GM12878 (cell line): ENCODE data around the gene KLF17. TPM values are rescaled to one million over a fixed set of nuclear protein-coding genes. Genes with fewer than 3 reads are reported as not detected.

Experiments used
- ATAC-seq: fragments of 200-7000 bp; cut with Tn5 transposase; 3 replicates; pipeline ENCODE4 v1.9.1; 2020; ENCODE audit warnings: mild to moderate bottlenecking, moderate library complexity
- BruUV-seq: library from RNA; stranded (reverse); fragments of 400-500 nt; replicated peaks from 2 replicates; lab custom pipeline; 2021; lab: Mats Ljungman, UMichigan
- CTCF ChIA-PET: fragments of 300-600 bp; sonication (Branson Sonifier 250); formaldehyde crosslinking; extraction: SDS; loops from one replicate; lab custom pipeline; 2021; ENCODE audit warnings: inconsistent platforms; lab: Yijun Ruan, JAX
- POLR2A ChIA-PET: fragments of 350-600 bp; formaldehyde crosslinking; extraction: SDS; loops from one replicate; lab custom pipeline; 2021; ENCODE audit warnings: inconsistent platforms; lab: Charles Lee
- RAD21 ChIA-PET: fragments of 300-600 bp; sonication (Branson Sonifier 250); formaldehyde crosslinking; loops from one replicate; lab custom pipeline; 2023; ENCODE audit warnings: antibody characterized with exemption; ENCODE audit not compliant: unreplicated experiment; lab: Charles Lee
- SMC1A ChIA-PET: fragments of 300-600 bp; sonication (Branson Sonifier 250); formaldehyde crosslinking; loops from one replicate; lab custom pipeline; 2023; ENCODE audit not compliant: unreplicated experiment, uncharacterized antibody; lab: Charles Lee
- DNase-seq: peaks from one replicate; pipeline ENCODE4 v3.0.0-alpha.2; 2011; ENCODE audit warnings: low read depth, low spot score
- FAIRE-seq: peaks from 3 replicates; lab custom pipeline; 2011; peaks lifted over from hg19 to GRCh38; lab: Jason Lieb, UNC
- H2AFZ ChIP-seq: 2 replicates; pipeline ENCODE4 v1.6.0; 2011; ENCODE audit warnings: low read depth, low read length, control low read depth; ENCODE audit not compliant: control insufficient read depth
- H3K27ac ChIP-seq: 2 replicates; pipeline ENCODE4 v1.5.1; 2011; ENCODE audit warnings: control low read depth; ENCODE audit not compliant: control insufficient read depth, insufficient read depth
- H3K27me3 ChIP-seq, 2 experiments: replicated peaks in 1 of 2; 2 replicates each; pipeline versions ENCODE4 v1.6.0 to v1.6.1; 2011; ENCODE audit warnings: low read length in 1 of 2; ENCODE audit not compliant: control insufficient read depth in 2 of 2, insufficient read depth in 2 of 2
- H3K36me3 ChIP-seq, 2 experiments: 2 replicates each; pipeline ENCODE4 v1.5.1; 2011; ENCODE audit warnings: low read length in 1 of 2; ENCODE audit not compliant: control insufficient read depth in 2 of 2, insufficient read depth in 2 of 2
- H3K4me1 ChIP-seq: 2 replicates; pipeline ENCODE4 v1.6.1; 2011; ENCODE audit warnings: mild to moderate bottlenecking, low read length, moderate library complexity, mixed read lengths; ENCODE audit not compliant: control insufficient read depth, insufficient read depth
- H3K4me2 ChIP-seq: 2 replicates; pipeline ENCODE4 v1.6.0; 2011; ENCODE audit warnings: control low read depth; ENCODE audit not compliant: control insufficient read depth, insufficient read depth
- H3K4me3 ChIP-seq: fragments of 200-600 bp; sonication (generic); 2 replicates; pipeline ENCODE4 v1.5.1; 2016
- H3K79me2 ChIP-seq: 2 replicates; pipeline ENCODE4 v1.6.0; 2011; ENCODE audit warnings: low read length; ENCODE audit not compliant: control insufficient read depth, insufficient read depth
- H3K9ac ChIP-seq: 2 replicates; pipeline ENCODE4 v1.8.0; 2011; ENCODE audit warnings: low read length, control low read depth, mixed read lengths; ENCODE audit not compliant: control insufficient read depth, insufficient read depth
- H3K9me3 ChIP-seq: replicated peaks from 3 replicates; pipeline ENCODE4 v1.5.1; 2011; ENCODE audit warnings: mild to moderate bottlenecking, low read length; ENCODE audit not compliant: control insufficient read depth, insufficient read depth
- H4K20me1 ChIP-seq: 2 replicates; pipeline ENCODE4 v1.6.0; 2011; ENCODE audit not compliant: control insufficient read depth, insufficient read depth
- HDAC6 ChIP-seq: fragments of 200-600 bp; sonication (generic); IDR thresholded peaks from one replicate; pipeline ENCODE4 v1.8.0; 2017; ENCODE audit warnings: antibody characterized with exemption; ENCODE audit not compliant: unreplicated experiment
- RCOR1 ChIP-seq: conservative IDR thresholded peaks from 2 replicates; pipeline ENCODE4 v1.6.1; 2012; ENCODE audit warnings: low read depth, low read length, improper control_type of control experiment
- WGBS: methylation state at CpG from one replicate; pipeline ENCODE4 v1.1.6; 2016; ENCODE audit warnings: low lambda C conversion rate; ENCODE audit not compliant: insufficient replicate concordance, insufficient coverage; ENCODE audit errors: missing lambda C conversion rate; 5-methylcytosine and 5-hydroxymethylcytosine counted together
- in situ Hi-C: fragments of 300-500 bp; cut with MboI; formaldehyde crosslinking; loops from 9 replicates; pipeline ENCODE4 v1.14.3; 2018; ENCODE audit warnings: mixed read lengths
- intact Hi-C: fragments of 100-400 bp; cut with micrococcal nuclease; formaldehyde crosslinking; loops from one replicate; pipeline ENCODE4 v1.14.2; 2022; ENCODE audit not compliant: unreplicated experiment
- polyA plus RNA-seq, 11 experiments: library from polyadenylated mRNA; depleted of rRNA in 4 of 11; unstranded in 6 of 11; stranded (reverse) in 5 of 11; fragments of >200 nt; fragmentation: Nextera tagmentation in 4 of 11; fragmentation: Illumina TruSeq in 1 of 11; extraction: Ambion mirVana in 4 of 11; extraction: Trizol in 1 of 11; gene quantifications; 1 replicate in 1 of 11; 2 replicates in 10 of 11; pipeline versions ENCODE4 v1.2.1 to v1.2.3, GENCODE V29; 2011 to 2016; ENCODE audit warnings: inconsistent platforms in 2 of 11, missing spikeins in 2 of 11, low read depth in 1 of 11
- total RNA-seq, 4 experiments: library from RNA; depleted of rRNA in 3 of 4; stranded (reverse); fragments of >200 nt in 3 of 4; fragmentation: Illumina TruSeq in 1 of 4; extraction: Trizol in 1 of 4; gene quantifications; 2 replicates each; pipeline versions ENCODE4 v1.2.1 to v1.2.3, GENCODE V29; 2013 to 2021
- TF ChIP-seq, protein P1 (sequence below): fragments of 450-650 bp; IDR thresholded peaks from 2 replicates; pipeline ENCODE4 v1.6.1; 2018; ENCODE audit warnings: mild to moderate bottlenecking, low read depth, moderate library complexity; ENCODE audit not compliant: partially characterized antibody

KLF17 gene
- total and polyA plus RNA-seq, 10 of the 15 experiments (the other 5 are each of a cell fraction or from before 2014, with no cell fraction given): not detected

DNA sequence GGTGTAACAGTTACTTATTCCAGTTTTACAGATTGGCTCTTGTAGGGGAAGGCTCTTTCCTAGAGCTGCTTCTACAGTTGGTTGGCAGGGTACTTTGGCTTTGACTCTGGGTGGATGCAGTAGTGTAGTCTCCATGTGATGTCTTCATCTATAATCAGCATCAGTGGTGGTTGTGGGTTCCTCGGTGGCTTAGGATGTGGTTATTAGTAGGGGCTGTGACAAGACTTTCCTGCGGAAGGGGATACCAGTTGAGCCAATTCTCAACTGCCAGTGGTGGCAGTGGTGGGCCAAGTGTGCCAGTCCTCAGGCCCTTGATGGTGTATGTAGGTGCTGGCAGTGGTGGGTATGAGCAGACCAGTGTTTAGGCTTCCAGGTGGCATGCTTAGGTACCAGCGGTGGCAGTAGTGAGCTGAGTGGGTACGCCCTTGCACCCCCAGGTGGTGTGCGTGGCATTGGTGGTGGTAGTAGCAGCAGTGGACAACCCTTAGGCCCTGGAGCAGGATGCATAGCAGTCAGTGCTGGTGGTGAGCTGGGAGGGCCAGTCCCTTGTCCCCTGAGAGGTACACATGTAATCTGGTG is 50.0 kb downstream of the KLF17 start:
- in situ Hi-C loops: no loop called here
- H4K20me1 ChIP-seq: no peaks in the 10 kb centered on the region
- H3K79me2 ChIP-seq: no peaks in the 10 kb centered on the region
- H2AFZ ChIP-seq: no peak overlapping the region
- no TSS peak for BruUV-seq
- ChIA-PET RAD21 (interaction anchor here (1.2 kb wide), 1 partner anchor 32 kb away, joined by 3 read pairs; no protein-coding TSS in a partner anchor), POLR2A (no interaction called here), SMC1A (no interaction called here), CTCF (interaction anchor here (0.7 kb wide), 1 partner anchor 115 kb away, joined by 3 read pairs; no protein-coding TSS in a partner anchor)
- no peak overlapping the region for H3K4me2 ChIP-seq
- intact Hi-C loops: no loop called here
- no peak overlapping the region for H3K9ac ChIP-seq
- no peak for TF ChIP-seq HDAC6
- no peak for TF ChIP-seq RCOR1
- TF ChIP-seq, protein P1, sequence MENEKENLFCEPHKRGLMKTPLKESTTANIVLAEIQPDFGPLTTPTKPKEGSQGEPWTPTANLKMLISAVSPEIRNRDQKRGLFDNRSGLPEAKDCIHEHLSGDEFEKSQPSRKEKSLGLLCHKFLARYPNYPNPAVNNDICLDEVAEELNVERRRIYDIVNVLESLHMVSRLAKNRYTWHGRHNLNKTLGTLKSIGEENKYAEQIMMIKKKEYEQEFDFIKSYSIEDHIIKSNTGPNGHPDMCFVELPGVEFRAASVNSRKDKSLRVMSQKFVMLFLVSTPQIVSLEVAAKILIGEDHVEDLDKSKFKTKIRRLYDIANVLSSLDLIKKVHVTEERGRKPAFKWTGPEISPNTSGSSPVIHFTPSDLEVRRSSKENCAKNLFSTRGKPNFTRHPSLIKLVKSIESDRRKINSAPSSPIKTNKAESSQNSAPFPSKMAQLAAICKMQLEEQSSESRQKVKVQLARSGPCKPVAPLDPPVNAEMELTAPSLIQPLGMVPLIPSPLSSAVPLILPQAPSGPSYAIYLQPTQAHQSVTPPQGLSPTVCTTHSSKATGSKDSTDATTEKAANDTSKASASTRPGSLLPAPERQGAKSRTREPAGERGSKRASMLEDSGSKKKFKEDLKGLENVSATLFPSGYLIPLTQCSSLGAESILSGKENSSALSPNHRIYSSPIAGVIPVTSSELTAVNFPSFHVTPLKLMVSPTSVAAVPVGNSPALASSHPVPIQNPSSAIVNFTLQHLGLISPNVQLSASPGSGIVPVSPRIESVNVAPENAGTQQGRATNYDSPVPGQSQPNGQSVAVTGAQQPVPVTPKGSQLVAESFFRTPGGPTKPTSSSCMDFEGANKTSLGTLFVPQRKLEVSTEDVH: no peak
- H3K27me3 ChIP-seq: peaks cover 0 to 2% of the 10 kb centered on the region in 2 experiments; a peak in 1 of 4 replicates
- no peaks in the 10 kb centered on the region for H3K36me3 ChIP-seq
- H3K4me1 ChIP-seq: no peaks in the 10 kb centered on the region
- FAIRE-seq (no peak), ATAC-seq (no peak; the same call in 2 of the 3 replicates), DNase-seq (no peak)
- no peak overlapping the region for H3K4me3 ChIP-seq
- WGBS: 46% methylated on average over 5 of the region's 5 CpGs
- no peaks in the 10 kb centered on the region; the same call in 2 of the 3 replicates for H3K9me3 ChIP-seq
- H3K27ac ChIP-seq: no peak overlapping the region
